K562 (cell line): ENCODE data around the gene KCNH2. TPM values are rescaled to one million over a fixed set of nuclear protein-coding genes. Genes with fewer than 3 reads are reported as not detected.

Experiments
- ATF7 ChIP-seq: fragments of 450-650 bp; IDR thresholded peaks from 2 replicates; pipeline ENCODE4 v1.7.1; 2014; ENCODE audit warnings: mild to moderate bottlenecking, moderate library complexity
- BCOR ChIP-seq: fragments of 450-650 bp; IDR thresholded peaks from 2 replicates; pipeline ENCODE4 v1.6.1; 2016
- CXXC5 ChIP-seq: fragments of 250-450 bp; sonication (Bioruptor Pico); IDR thresholded peaks from 2 replicates; pipeline ENCODE4 v1.8.0; 2022; ENCODE audit warnings: inconsistent platforms, mild to moderate bottlenecking, moderate library complexity
- DPF2 ChIP-seq: fragments of 450-650 bp; IDR thresholded peaks from 2 replicates; pipeline ENCODE4 v1.6.1; 2016
- FOXP1 ChIP-seq: sonication (generic); formaldehyde crosslinking; IDR thresholded peaks from 2 replicates; pipeline ENCODE4 v1.8.0; 2022; ENCODE audit warnings: mild to moderate bottlenecking, missing genetic modification reagents
- HEY1 ChIP-seq: fragments of 250-450 bp; sonication (Bioruptor Pico); IDR thresholded peaks from 2 replicates; pipeline ENCODE4 v1.5.0; 2020; ENCODE audit warnings: mild to moderate bottlenecking, moderate library complexity, borderline replicate concordance
- L3MBTL2 ChIP-seq: fragments of 450-650 bp; IDR thresholded peaks from 2 replicates; pipeline ENCODE4 v1.6.1; 2016; ENCODE audit warnings: mild to moderate bottlenecking, moderate library complexity
- LARP7 ChIP-seq: fragments of 450-650 bp; IDR thresholded peaks from 2 replicates; pipeline ENCODE4 v1.6.1; 2016
- MAX ChIP-seq: sonication (generic); formaldehyde crosslinking; IDR thresholded peaks from 2 replicates; pipeline ENCODE4 v1.9.0; 2022; ENCODE audit warnings: mild to moderate bottlenecking, missing genetic modification reagents
- NCOA6 ChIP-seq: fragments of 450-650 bp; IDR thresholded peaks from 2 replicates; pipeline ENCODE4 v1.6.1; 2017; ENCODE audit warnings: mild to moderate bottlenecking
- SAFB2 ChIP-seq: fragments of 200-400 bp; formaldehyde crosslinking; IDR thresholded peaks from 2 replicates; pipeline ENCODE4 v1.6.1; 2018; ENCODE audit warnings: borderline replicate concordance, low read length, low read depth, moderate library complexity; ENCODE audit not compliant: severe bottlenecking
- SMAD3 ChIP-seq: fragments of 450-650 bp; formaldehyde crosslinking; conservative IDR thresholded peaks from 2 replicates; pipeline ENCODE4 v1.4.0; 2020; ENCODE audit warnings: mild to moderate bottlenecking
- XRCC5 ChIP-seq: fragments of 200-400 bp; formaldehyde crosslinking; IDR thresholded peaks from 2 replicates; pipeline ENCODE4 v1.6.1; 2017; ENCODE audit warnings: low read depth, mild to moderate bottlenecking, low read length
- ZBTB8A ChIP-seq: fragments of 450-650 bp; IDR thresholded peaks from 2 replicates; pipeline ENCODE4 v1.6.1; 2018; ENCODE audit warnings: mild to moderate bottlenecking, moderate library complexity; ENCODE audit not compliant: partially characterized antibody
- ZNF311 ChIP-seq: fragments of 250-450 bp; sonication (Bioruptor Pico); IDR thresholded peaks from 2 replicates; pipeline ENCODE4 v1.4.0; 2020; ENCODE audit warnings: mild to moderate bottlenecking, moderate library complexity
- ZNF589 ChIP-seq: fragments of 200-800 bp; sonication (Bioruptor generic); IDR thresholded peaks from 2 replicates; pipeline ENCODE4 v1.6.1; 2016; ENCODE audit warnings: low read depth, missing genetic modification characterization, missing compliant biosample characterization
- ZNF644 ChIP-seq: fragments of 200-800 bp; sonication (Bioruptor generic); IDR thresholded peaks from 2 replicates; pipeline ENCODE4 v1.6.1; 2016; ENCODE audit warnings: low read depth, missing genetic modification characterization, missing compliant biosample characterization
- polyA plus RNA-seq, 8 experiments: library from polyadenylated mRNA; depleted of rRNA in 4 of 8; stranded (reverse) in 5 of 8; unstranded in 3 of 8; fragments of >200 nt; fragmentation: Nextera tagmentation in 2 of 8; fragmentation: Illumina TruSeq in 1 of 8; extraction: Ambion mirVana in 2 of 8; extraction: Trizol in 1 of 8; gene quantifications; 2 replicates each; pipeline versions ENCODE4 v1.2.1 to v1.2.3, GENCODE V29; 2011 to 2014; ENCODE audit warnings: inconsistent platforms in 1 of 8, missing spikeins in 1 of 8
- total RNA-seq, 7 experiments: library from RNA; depleted of rRNA in 6 of 7; stranded (reverse); fragments of >200 nt in 6 of 7; fragmentation: Illumina TruSeq in 2 of 7; extraction: Trizol in 2 of 7; gene quantifications; 2 replicates each; pipeline versions ENCODE4 v1.2.1 to v1.2.3, GENCODE V29; 2011 to 2021; ENCODE audit warnings: low replicate concordance in 1 of 7
- TF ChIP-seq, protein P1 (sequence below), 2 experiments: fragments of 200-800 bp in 1 of 2; sonication (Bioruptor generic) in 1 of 2; sonication (generic) in 1 of 2; formaldehyde crosslinking in 1 of 2; IDR thresholded peaks in 1 of 2; conservative IDR thresholded peaks in 1 of 2; 2 replicates each; pipeline versions ENCODE4 v1.5.0 to v1.6.1; 2016 to 2020; ENCODE audit warnings: missing compliant biosample characterization in 1 of 2, missing genetic modification characterization in 1 of 2, missing genetic modification reagents in 1 of 2
- TF ChIP-seq, protein P2 (sequence below): conservative IDR thresholded peaks from 2 replicates; pipeline ENCODE4 v1.6.1; 2011; ENCODE audit warnings: low read depth, mild to moderate bottlenecking, low read length; ENCODE audit not compliant: control insufficient read depth
- TF ChIP-seq, protein P3 (sequence below), 3 experiments: fragments of 200-800 bp in 1 of 3; sonication (Bioruptor generic) in 1 of 3; sonication (generic) in 1 of 3; formaldehyde crosslinking in 1 of 3; IDR thresholded peaks; 2 replicates each; pipeline versions ENCODE4 v1.6.1 to v1.8.0; 2016 to 2022; ENCODE audit warnings: mild to moderate bottlenecking in 2 of 3, missing compliant biosample characterization in 2 of 3, missing genetic modification characterization in 2 of 3, missing genetic modification reagents in 1 of 3
- TF ChIP-seq, protein P4 (sequence below): sonication (generic); formaldehyde crosslinking; IDR thresholded peaks from 2 replicates; pipeline ENCODE4 v1.8.0; 2022; ENCODE audit warnings: mild to moderate bottlenecking, missing genetic modification reagents
- TF ChIP-seq, protein P5 (sequence below): sonication (generic); formaldehyde crosslinking; IDR thresholded peaks from 2 replicates; pipeline ENCODE4 v1.8.0; 2022; ENCODE audit warnings: missing genetic modification reagents, mild to moderate bottlenecking, moderate library complexity, borderline replicate concordance

KCNH2 gene
- total and polyA plus RNA-seq, 9 of the 15 experiments (the other 6 are each of a cell fraction or from before 2014, with no cell fraction given) = 18.1 to 368 (median 218) TPM

- TF ChIP-seq NCOA6 = no peak
- no peak for TF ChIP-seq SAFB2
- peak; percentile 91 for TF ChIP-seq ZNF644 (tag)
- peak; percentile 22; the same call in 1 of the 2 replicates for TF ChIP-seq CXXC5 (CRISPR knock-in tag)
- TF ChIP-seq FOXP1 (CRISPR knock-in tag) = no peak
- TF ChIP-seq ZNF311 (CRISPR knock-in tag) = no peak
- TF ChIP-seq XRCC5 = peak; percentile 60; the same call in 1 of the 2 replicates
- TF ChIP-seq, protein P1, sequence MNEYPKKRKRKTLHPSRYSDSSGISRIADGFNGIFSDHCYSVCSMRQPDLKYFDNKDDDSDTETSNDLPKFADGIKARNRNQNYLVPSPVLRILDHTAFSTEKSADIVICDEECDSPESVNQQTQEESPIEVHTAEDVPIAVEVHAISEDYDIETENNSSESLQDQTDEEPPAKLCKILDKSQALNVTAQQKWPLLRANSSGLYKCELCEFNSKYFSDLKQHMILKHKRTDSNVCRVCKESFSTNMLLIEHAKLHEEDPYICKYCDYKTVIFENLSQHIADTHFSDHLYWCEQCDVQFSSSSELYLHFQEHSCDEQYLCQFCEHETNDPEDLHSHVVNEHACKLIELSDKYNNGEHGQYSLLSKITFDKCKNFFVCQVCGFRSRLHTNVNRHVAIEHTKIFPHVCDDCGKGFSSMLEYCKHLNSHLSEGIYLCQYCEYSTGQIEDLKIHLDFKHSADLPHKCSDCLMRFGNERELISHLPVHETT (CRISPR knock-in tag; conservative IDR thresholded peaks at IDR 0.05 in 1 of 2, IDR thresholded peaks at IDR 0.05 in 1 of 2) = peak in 1 of 2 experiments; percentile 75; a peak in 2 of 4 replicates
- TF ChIP-seq, protein P2, sequence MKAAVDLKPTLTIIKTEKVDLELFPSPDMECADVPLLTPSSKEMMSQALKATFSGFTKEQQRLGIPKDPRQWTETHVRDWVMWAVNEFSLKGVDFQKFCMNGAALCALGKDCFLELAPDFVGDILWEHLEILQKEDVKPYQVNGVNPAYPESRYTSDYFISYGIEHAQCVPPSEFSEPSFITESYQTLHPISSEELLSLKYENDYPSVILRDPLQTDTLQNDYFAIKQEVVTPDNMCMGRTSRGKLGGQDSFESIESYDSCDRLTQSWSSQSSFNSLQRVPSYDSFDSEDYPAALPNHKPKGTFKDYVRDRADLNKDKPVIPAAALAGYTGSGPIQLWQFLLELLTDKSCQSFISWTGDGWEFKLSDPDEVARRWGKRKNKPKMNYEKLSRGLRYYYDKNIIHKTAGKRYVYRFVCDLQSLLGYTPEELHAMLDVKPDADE = peak; percentile 100
- TF ChIP-seq MAX = peak; percentile 14; the same call in 1 of the 2 replicates
- TF ChIP-seq HEY1 (CRISPR knock-in tag) = no peak
- peak; percentile 69; the same call in 1 of the 2 replicates for TF ChIP-seq L3MBTL2
- peak; percentile 70; the same call in 1 of the 2 replicates for TF ChIP-seq ZNF589 (CRISPR knock-in tag)
- TF ChIP-seq, protein P3, sequence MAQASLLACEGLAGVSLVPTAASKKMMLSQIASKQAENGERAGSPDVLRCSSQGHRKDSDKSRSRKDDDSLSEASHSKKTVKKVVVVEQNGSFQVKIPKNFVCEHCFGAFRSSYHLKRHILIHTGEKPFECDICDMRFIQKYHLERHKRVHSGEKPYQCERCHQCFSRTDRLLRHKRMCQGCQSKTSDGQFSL (CRISPR knock-in tag; IDR thresholded peaks at IDR 0.05) = peak; percentile 73
- TF ChIP-seq, protein P3 (tag; IDR thresholded peaks at IDR 0.05) = no peak
- TF ChIP-seq BCOR = no peak
- TF ChIP-seq ATF7 = peak; percentile 66
- TF ChIP-seq ZBTB8A = no peak
- peak; percentile 62; the same call in 1 of the 2 replicates for TF ChIP-seq LARP7
- peak; percentile 68 for TF ChIP-seq DPF2
- TF ChIP-seq, protein P4, sequence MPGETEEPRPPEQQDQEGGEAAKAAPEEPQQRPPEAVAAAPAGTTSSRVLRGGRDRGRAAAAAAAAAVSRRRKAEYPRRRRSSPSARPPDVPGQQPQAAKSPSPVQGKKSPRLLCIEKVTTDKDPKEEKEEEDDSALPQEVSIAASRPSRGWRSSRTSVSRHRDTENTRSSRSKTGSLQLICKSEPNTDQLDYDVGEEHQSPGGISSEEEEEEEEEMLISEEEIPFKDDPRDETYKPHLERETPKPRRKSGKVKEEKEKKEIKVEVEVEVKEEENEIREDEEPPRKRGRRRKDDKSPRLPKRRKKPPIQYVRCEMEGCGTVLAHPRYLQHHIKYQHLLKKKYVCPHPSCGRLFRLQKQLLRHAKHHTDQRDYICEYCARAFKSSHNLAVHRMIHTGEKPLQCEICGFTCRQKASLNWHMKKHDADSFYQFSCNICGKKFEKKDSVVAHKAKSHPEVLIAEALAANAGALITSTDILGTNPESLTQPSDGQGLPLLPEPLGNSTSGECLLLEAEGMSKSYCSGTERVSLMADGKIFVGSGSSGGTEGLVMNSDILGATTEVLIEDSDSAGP (CRISPR knock-in tag) = no peak
- TF ChIP-seq, protein P5, sequence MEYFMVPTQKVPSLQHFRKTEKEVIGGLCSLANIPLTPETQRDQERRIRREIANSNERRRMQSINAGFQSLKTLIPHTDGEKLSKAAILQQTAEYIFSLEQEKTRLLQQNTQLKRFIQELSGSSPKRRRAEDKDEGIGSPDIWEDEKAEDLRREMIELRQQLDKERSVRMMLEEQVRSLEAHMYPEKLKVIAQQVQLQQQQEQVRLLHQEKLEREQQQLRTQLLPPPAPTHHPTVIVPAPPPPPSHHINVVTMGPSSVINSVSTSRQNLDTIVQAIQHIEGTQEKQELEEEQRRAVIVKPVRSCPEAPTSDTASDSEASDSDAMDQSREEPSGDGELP (CRISPR knock-in tag) = peak; percentile 62; the same call in 1 of the 2 replicates
- no peak for TF ChIP-seq SMAD3
Observed at GRCh38 chr7:150992833-150993302, 14.7 kb upstream of the KCNH2 start (continued).
